CD4-positive, CD25-positive, alpha-beta regulatory T cell (primary cell): Measurements from ENCODE around the gene ACAD11. TPM values are rescaled to one million over a fixed set of nuclear protein-coding genes. Genes with fewer than 3 reads are reported as not detected.
A peak's percentile ranks its signal among the peaks of the same experiment; 100 is the strongest.

Experiments used
- ATAC-seq, 2 donors: fragments of 150-1000 bp; cut with Tn5 transposase; one replicate each; pipeline ENCODE4 v1.10.0; 2021; ENCODE audit warnings: low read depth in 2 of 2, moderate number of reproducible peaks in 2 of 2, moderate library complexity in 1 of 2
- DNase-seq, 3 donors: peaks; one replicate each; pipeline versions ENCODE4 v3.0.0 to v3.0.0-alpha.2; 2012 to 2022; ENCODE audit warnings: mixed read lengths in 1 of 3
- H3K27ac ChIP-seq: one replicate; pipeline ENCODE4 v1.7.0; 2013; ENCODE audit warnings: mild to moderate bottlenecking, low read length; ENCODE audit not compliant: insufficient read depth, poor library complexity, severe bottlenecking
- H3K27me3 ChIP-seq: one replicate; pipeline ENCODE4 v1.7.0; 2013; ENCODE audit warnings: low read length; ENCODE audit not compliant: control insufficient read depth, insufficient read depth
- H3K36me3 ChIP-seq: one replicate; pipeline ENCODE4 v1.7.0; 2013; ENCODE audit warnings: mild to moderate bottlenecking, low read length, moderate library complexity; ENCODE audit not compliant: control insufficient read depth, insufficient read depth
- H3K4me1 ChIP-seq: 2 replicates; pipeline ENCODE4 v1.7.0; 2013; ENCODE audit warnings: mild to moderate bottlenecking, low read length; ENCODE audit not compliant: insufficient read depth, control insufficient read depth, poor library complexity, severe bottlenecking
- H3K4me3 ChIP-seq: one replicate; pipeline ENCODE4 v1.7.0; 2013; ENCODE audit warnings: low read depth, mild to moderate bottlenecking, low read length, moderate library complexity
- H3K9me3 ChIP-seq, 2 experiments: 1 replicate in 1 of 2; 2 replicates in 1 of 2; pipeline ENCODE4 v1.7.0; 2013; ENCODE audit warnings: low read length in 2 of 2, mild to moderate bottlenecking in 1 of 2, moderate library complexity in 1 of 2; ENCODE audit not compliant: control insufficient read depth in 2 of 2
- H3K27ac Mint-ChIP-seq, 3 donors: one replicate each; pipeline ENCODE4 v1.8.0; 2020 to 2022; ENCODE audit warnings: mild to moderate bottlenecking in 3 of 3, mixed read lengths in 3 of 3, moderate library complexity in 2 of 3
- H3K27me3 Mint-ChIP-seq: one replicate; pipeline ENCODE4 v1.8.0; 2022; ENCODE audit warnings: mild to moderate bottlenecking, mixed read lengths
- H3K36me3 Mint-ChIP-seq: one replicate; pipeline ENCODE4 v1.8.0; 2020; ENCODE audit warnings: mixed read lengths
- H3K4me1 Mint-ChIP-seq, 4 donors: one replicate each; pipeline ENCODE4 v1.8.0; 2020 to 2022; ENCODE audit warnings: mixed read lengths in 4 of 4, mild to moderate bottlenecking in 1 of 4
- H3K4me3 Mint-ChIP-seq, 4 donors: one replicate each; pipeline ENCODE4 v1.8.0; 2020 to 2022; ENCODE audit warnings: mild to moderate bottlenecking in 4 of 4, mixed read lengths in 4 of 4, moderate library complexity in 3 of 4
- H3K9me3 Mint-ChIP-seq, 7 donors: one replicate each; pipeline ENCODE4 v1.8.0; 2020 to 2022; ENCODE audit warnings: mixed read lengths in 7 of 7, mild to moderate bottlenecking in 3 of 7, moderate library complexity in 2 of 7
- polyA plus RNA-seq, 4 donors: library from polyadenylated mRNA; unstranded; fragments of 300-500 nt; fragmentation: Illumina TruSeq; gene quantifications; one replicate each; pipeline ENCODE4 v1.2.3, GENCODE V29; 2021
- total RNA-seq: library from RNA; stranded (reverse); gene quantifications from one replicate; pipeline ENCODE4 v1.2.3, GENCODE V29; 2022

The ACAD11 gene
- total and polyA plus RNA-seq, 5 donors from 2014 or later: 2.7 to 27.5 (median 4.7) TPM

DNA sequence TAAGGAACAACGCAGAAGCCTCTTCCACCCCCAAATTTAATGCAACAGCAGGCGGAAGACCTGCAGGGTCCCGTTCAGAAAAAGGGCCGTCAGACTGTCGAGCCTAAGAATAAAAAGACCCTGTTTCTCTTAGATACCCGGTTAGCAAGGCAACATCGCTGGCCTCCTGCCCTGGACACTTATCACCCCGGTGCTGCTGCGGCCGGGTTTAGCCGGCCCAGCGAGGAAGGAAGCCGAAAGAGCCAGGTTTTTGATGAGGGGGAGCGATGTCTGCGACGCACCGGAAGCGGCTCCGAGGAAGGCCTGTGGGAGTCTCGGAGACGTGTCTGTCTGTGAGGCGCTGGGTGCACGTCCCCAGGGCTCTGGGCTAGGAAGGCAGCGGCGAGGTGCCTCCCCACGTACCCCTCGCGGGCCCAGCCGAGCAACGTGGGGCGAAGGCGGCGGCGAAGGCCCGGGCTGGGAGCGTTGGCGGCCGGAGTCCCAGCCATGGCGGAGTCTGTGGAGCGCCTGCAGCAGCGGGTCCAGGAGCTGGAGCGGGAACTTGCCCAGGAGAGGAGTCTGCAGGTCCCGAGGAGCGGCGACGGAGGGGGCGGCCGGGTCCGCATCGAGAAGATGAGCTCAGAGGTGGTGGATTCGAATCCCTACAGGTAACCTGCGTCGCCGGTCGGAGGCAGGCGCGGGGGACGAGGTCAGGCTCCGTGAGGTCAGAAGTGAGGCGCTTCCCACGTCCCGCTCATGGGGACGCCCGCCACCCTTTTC, 622 bp upstream of the ACAD11 start, which contains the start of gene UBA5:
TSS of gene UBA5 (plus strand) at position 278 of the 759 bp plus-strand sequence. CDS start at position 487, 209 bp downstream.
- Histone ChIP-seq H3K4me1 (peaks cover 38% of the 10 kb centered on the region), H3K27me3 (no peaks in the 10 kb centered on the region), H3K36me3 (no peaks in the 10 kb centered on the region), H3K9me3 (no peaks in the 10 kb centered on the region), H3K27ac (peak within 1 kb of the TSS; percentile 71), H3K4me3 (peak within 1 kb of the TSS; percentile 96)
- Mint-ChIP-seq H3K36me3 (peaks cover 7% of the 10 kb centered on the region), H3K4me1 (peaks cover 49 to 74% (median 53%) of the 10 kb centered on the region in 4 donors), H3K27ac (peak within 1 kb of the TSS; percentile 97 to 98 (median 98)), H3K27me3 (no peaks in the 10 kb centered on the region), H3K9me3 (no peaks in the 10 kb centered on the region), H3K4me3 (peak within 1 kb of the TSS; percentile 97 to 100 (median 98))
- peak; percentile 82 to 84 for ATAC-seq
- peak; percentile 61 to 87 (median 76) for DNase-seq

DNA sequence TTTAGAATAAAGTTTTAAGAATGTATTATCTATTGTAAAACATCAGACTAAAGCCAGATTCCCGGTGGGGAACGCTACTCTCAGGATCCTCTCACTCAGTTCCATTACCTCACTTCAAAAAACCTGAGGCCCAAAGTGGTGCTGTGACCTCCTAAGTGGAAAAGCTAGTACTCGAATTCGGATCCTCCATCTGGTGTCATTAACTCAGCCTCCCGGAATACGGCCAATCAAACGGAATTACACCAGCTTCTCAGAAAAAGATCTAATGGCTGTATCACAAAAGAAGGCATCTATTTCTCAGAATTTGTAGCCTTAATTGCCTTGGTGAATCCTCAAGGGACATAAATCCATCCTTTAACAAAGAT, 627 bp downstream of the ACAD11 start:
- Histone ChIP-seq H3K4me3 (peak overlapping the region; percentile 96), H3K4me1 (peaks cover 38% of the 10 kb centered on the region), H3K9me3 (no peaks in the 10 kb centered on the region), H3K27ac (no peak overlapping the region), H3K27me3 (no peaks in the 10 kb centered on the region), H3K36me3 (no peaks in the 10 kb centered on the region)
- DNase-seq (no peak), ATAC-seq (no peak)
- Mint-ChIP-seq H3K27me3 (no peaks in the 10 kb centered on the region), H3K27ac (peak overlapping the region in 2 of 3 donors; percentile 97 to 98), H3K4me3 (peak overlapping the region; percentile 97 to 100 (median 98)), H3K9me3 (no peaks in the 10 kb centered on the region), H3K36me3 (peaks cover 10% of the 10 kb centered on the region), H3K4me1 (peaks cover 44 to 67% (median 45%) of the 10 kb centered on the region in 4 donors)

DNA sequence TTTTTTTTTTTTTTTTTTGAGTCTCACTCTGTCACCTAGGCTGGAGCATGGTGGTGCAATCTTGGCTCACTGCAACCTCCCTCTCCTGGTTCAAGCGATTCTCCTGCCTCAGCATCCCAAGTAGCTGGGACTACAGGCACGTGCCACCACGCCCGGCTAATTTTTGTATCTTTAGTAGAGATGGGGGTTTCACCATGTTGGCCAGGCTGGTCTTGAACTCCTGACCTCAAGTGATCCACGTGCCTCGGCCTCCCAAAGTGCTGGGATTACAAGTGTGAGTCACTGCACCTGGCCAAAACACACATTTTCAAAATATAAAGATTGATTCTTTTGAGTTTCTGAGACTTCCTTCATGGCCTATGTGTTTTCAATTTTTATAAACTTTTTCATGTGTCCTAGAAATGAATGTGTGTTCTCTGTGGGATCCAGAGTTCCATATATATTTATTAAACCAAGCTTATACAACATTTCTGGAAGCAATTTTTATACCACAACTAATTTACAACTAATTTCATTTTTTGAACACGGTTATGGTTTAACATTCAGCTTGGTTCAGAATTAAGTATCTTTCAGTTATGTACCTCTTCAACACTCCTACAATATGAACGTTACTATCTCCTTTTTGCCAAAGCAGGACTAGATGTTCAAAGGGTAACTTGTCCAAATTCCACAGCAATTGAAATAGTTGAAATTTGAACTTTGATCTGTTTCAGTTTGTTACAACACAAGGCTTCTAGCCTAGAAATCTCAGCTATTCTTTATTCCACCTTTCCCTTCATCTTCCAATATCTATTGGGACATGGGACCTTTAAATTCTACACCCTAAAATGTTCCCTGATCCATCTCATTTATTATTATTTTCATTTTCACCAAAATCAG, 1.5 kb downstream of the ACAD11 start:
- H3K27ac Mint-ChIP-seq: peak overlapping the region in 1 of 3 donors; percentile 97
- peak overlapping the region; percentile 96 for H3K4me3 ChIP-seq
- no peak for DNase-seq

DNA sequence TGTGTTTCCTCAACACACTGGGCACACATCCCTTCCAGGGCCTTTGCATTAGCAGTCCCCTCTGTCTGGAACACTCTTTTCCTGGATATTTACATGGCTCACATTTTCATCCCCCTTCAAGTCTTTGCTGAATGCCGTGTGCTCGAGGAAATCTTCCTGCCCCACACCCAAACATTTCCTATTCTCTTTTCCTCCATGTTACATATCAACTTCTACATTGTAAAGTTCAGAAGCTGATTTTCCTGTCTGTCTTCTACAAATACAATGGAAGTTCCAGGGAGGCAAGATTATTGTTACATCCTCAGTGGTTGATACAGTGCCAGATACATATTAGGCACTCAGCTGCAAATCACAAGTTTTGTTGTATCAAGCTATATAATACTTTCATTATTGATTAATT, 4.1 kb downstream of the ACAD11 start:
- Mint-ChIP-seq H3K9me3 (no peaks in the 10 kb centered on the region), H3K4me1 (peaks cover 22 to 39% (median 24%) of the 10 kb centered on the region in 4 donors), H3K27me3 (no peaks in the 10 kb centered on the region), H3K4me3 (peak overlapping the region in 1 of 4 donors; percentile 32), H3K27ac (peak overlapping the region in 1 of 3 donors; percentile 15), H3K36me3 (peaks cover 6% of the 10 kb centered on the region)
- Histone ChIP-seq H3K4me3 (no peak overlapping the region), H3K4me1 (peaks cover 19% of the 10 kb centered on the region), H3K27me3 (no peaks in the 10 kb centered on the region), H3K36me3 (no peaks in the 10 kb centered on the region), H3K9me3 (no peaks in the 10 kb centered on the region), H3K27ac (no peak overlapping the region)
- DNase-seq: no peak
- no peak for ATAC-seq

More for the DNA sequence above, 1.5 kb downstream of the ACAD11 start:
- Mint-ChIP-seq H3K4me1 (peaks cover 37 to 60% (median 38%) of the 10 kb centered on the region in 4 donors), H3K27me3 (no peaks in the 10 kb centered on the region), H3K36me3 (peaks cover 6% of the 10 kb centered on the region), H3K4me3 (peak overlapping the region; percentile 97 to 100 (median 98)), H3K9me3 (no peaks in the 10 kb centered on the region)
- no peaks in the 10 kb centered on the region for H3K36me3 ChIP-seq
- peaks cover 38% of the 10 kb centered on the region for H3K4me1 ChIP-seq
- H3K27ac ChIP-seq: no peak overlapping the region
- no peaks in the 10 kb centered on the region for H3K9me3 ChIP-seq
- no peaks in the 10 kb centered on the region for H3K27me3 ChIP-seq
- no peak for ATAC-seq

DNA sequence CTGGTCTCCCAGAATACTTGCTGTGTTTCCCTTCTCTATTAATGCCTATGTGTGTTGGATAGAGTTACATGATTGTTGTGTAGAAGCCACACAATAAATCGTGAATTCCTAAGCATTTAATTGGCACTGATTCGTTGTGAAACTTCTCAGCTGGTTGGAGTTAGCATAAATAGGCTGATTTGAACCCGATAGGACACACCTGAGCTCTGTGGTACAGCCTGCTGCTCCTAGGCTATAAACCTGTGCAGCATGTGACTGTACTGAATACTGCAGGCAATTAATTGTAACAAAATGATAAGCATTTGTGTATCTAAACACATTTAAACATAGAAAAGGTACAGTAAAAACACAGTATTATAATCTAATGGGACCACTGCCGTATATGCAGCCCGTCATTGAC, 4.9 kb downstream of the ACAD11 start:
- no peak overlapping the region for H3K27ac ChIP-seq
- no peaks in the 10 kb centered on the region for H3K27me3 Mint-ChIP-seq
- H3K4me3 Mint-ChIP-seq: no peak overlapping the region
- H3K36me3 Mint-ChIP-seq: peaks cover 6% of the 10 kb centered on the region
- H3K9me3 ChIP-seq: no peaks in the 10 kb centered on the region
- H3K36me3 ChIP-seq: no peaks in the 10 kb centered on the region
- no peak overlapping the region for H3K4me3 ChIP-seq
- peak overlapping the region in 1 of 3 donors; percentile 15 for H3K27ac Mint-ChIP-seq
- H3K27me3 ChIP-seq: no peaks in the 10 kb centered on the region
- no peak for DNase-seq
- H3K4me1 Mint-ChIP-seq: peaks cover 22 to 33% (median 24%) of the 10 kb centered on the region in 4 donors
- H3K4me1 ChIP-seq: peaks cover 16% of the 10 kb centered on the region
- no peak for ATAC-seq
- H3K9me3 Mint-ChIP-seq: no peaks in the 10 kb centered on the region

DNA sequence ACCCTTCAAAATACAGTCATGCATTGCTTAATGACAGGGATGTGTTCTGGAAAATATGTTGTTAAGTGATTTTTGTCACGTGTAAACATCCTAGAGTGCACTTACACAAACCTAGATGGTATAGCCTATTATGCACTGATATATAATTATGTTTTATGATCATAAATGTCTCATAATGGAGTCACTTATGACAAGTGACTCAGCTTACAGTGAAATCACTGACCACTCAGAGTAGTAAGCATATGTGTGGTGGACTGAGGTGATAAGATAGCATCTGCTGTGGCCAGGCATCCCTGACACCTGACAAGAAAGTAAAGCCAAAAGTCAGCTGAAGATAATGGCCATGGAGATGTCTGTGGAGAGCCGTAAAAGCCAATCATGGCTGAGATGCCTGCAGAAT, 5.4 kb downstream of the ACAD11 start:
- no peak overlapping the region for H3K27ac Mint-ChIP-seq
- Histone ChIP-seq H3K27ac (no peak overlapping the region), H3K4me1 (peaks cover 10% of the 10 kb centered on the region), H3K9me3 (no peaks in the 10 kb centered on the region), H3K4me3 (no peak overlapping the region), H3K36me3 (no peaks in the 10 kb centered on the region), H3K27me3 (no peaks in the 10 kb centered on the region)
- ATAC-seq (no peak), DNase-seq (no peak)
- peaks cover 21 to 32% (median 22%) of the 10 kb centered on the region in 4 donors for H3K4me1 Mint-ChIP-seq
- H3K36me3 Mint-ChIP-seq: peaks cover 6% of the 10 kb centered on the region
- H3K9me3 Mint-ChIP-seq: no peaks in the 10 kb centered on the region
- no peak overlapping the region for H3K4me3 Mint-ChIP-seq
- H3K27me3 Mint-ChIP-seq: no peaks in the 10 kb centered on the region

DNA sequence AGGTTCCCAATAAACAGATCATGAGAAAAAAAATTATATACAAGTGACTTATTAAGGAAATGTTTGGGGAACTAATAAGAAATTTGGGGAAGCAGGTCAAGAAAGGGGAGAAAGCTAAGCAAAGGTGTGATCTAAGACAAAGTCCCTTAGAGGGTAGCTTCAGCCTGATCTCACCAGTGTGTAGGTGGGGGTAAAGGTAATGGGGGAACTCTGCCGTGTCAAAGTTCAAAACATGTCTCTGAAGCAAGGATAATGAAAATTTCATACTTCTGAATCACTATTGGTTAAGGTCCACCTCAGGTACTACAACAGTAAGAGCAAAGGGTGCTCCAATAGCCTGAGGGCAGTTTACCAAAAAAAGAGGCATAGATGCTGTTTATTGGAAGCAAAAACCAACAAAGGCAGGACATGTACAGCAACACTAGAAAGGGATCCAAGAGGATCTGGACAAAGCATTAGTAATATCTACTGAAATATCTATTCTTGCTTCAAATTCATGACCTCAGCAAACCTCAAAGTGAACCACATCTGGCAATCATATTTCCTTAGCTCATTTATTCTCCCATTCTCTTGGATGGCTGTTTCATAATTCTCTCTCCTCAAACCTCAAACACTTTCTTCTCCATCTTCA, 6.9 kb downstream of the ACAD11 start:
- no peak overlapping the region for H3K4me3 ChIP-seq
- DNase-seq (no peak), ATAC-seq (no peak)
- H3K9me3 ChIP-seq: no peaks in the 10 kb centered on the region
- H3K27ac ChIP-seq: no peak overlapping the region
- H3K27me3 ChIP-seq: no peaks in the 10 kb centered on the region
- no peaks in the 10 kb centered on the region for H3K36me3 ChIP-seq
- no peak overlapping the region for H3K4me3 Mint-ChIP-seq
- H3K27ac Mint-ChIP-seq: no peak overlapping the region
- peaks cover 6% of the 10 kb centered on the region for H3K36me3 Mint-ChIP-seq
- H3K4me1 Mint-ChIP-seq: peaks cover 9 to 17% (median 15%) of the 10 kb centered on the region in 4 donors
- H3K4me1 ChIP-seq: no peaks in the 10 kb centered on the region
- no peaks in the 10 kb centered on the region for H3K9me3 Mint-ChIP-seq
- no peaks in the 10 kb centered on the region for H3K27me3 Mint-ChIP-seq
